HL-60/S4 treated with phorbol 12-myristate 13-acetate at 8.2 ng/mL for 4 days and 3 days (cell line): ENCODE data around the gene ZSCAN25.
"Not testable (repeated sequence)": the region's sequence is repeated elsewhere in the genome, so short reads cannot be mapped to it uniquely, and the experiment has no call there.

Experiments
- in situ Hi-C: fragments of 300-500 bp; cut with MboI; formaldehyde crosslinking; loops from 2 replicates; pipeline ENCODE4 v1.15.0; 2022; ENCODE audit warnings: low sequenced_read_pairs

The ZSCAN25 gene

GRCh38 chr7:99616359-99617191 lies at the start of gene ZSCAN25:
ZSCAN25 (plus strand) TSS chr7:99616946; CDS start chr7:99619607, 2,661 bp downstream.
- in situ Hi-C loops = no loop called here

- in situ Hi-C loops = not testable (repeated sequence)
Observed at GRCh38 chr7:99568770-99569169, 48.0 kb upstream of the ZSCAN25 start.

DNA sequence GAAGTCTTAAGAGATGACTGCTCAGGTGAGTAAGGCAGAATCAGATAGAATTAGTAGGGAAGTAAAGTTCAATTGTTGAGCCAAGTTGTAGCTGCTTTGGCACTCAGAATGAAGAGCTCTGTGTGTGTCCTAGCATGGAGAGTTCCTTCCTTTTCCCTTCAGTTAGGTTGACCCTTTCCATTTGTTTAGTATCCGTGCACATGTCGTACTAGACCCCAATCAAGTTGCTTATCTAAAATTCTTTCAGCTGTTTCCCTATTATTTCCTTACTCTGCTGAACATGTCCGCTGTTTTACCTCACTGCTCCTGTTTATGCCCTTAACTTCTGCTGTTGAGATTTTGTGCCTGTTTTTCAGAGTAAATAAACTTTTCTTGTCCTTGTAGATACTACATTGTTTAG lies 45.0 kb upstream of the ZSCAN25 start:
- in situ Hi-C loops = no loop called here

DNA sequence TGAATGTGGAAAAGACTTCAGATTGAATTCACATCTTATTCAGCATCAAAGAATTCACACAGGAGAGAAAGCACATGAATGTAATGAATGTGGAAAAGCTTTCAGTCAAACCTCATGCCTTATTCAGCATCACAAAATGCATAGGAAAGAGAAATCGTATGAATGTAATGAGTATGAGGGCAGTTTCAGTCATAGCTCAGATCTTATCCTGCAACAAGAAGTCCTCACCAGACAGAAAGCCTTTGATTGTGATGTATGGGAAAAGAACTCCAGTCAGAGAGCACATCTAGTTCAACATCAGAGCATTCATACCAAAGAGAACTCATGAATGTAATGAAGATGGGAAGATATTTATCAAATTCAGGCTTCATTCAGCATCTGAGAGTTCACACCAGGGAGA lies 43.5 kb upstream of the ZSCAN25 start:
- in situ Hi-C loops = no loop called here

DNA sequence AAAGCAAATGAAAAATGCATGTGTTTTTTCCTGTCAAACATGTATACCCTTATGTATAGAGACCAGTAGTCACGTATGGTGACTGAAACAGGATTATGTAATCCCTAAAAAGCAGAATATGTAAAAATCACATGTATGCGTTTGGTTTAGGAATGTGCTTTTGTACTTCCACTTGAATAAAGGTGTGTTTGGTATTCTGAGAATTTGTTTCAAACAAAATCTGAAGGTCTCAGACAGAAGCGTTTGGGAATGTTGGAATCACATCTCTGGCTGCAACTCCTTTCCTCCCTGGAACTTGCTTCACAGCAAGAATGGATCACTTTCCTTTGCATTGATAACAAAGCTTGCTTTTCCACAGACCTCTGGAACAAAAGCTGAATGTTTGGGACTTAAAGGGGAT lies 40.5 kb upstream of the ZSCAN25 start:
- in situ Hi-C loops = no loop called here

GRCh38 chr7:99579281-99579955 lies 37.3 kb upstream of the ZSCAN25 start:
- in situ Hi-C loops = no loop called here

DNA sequence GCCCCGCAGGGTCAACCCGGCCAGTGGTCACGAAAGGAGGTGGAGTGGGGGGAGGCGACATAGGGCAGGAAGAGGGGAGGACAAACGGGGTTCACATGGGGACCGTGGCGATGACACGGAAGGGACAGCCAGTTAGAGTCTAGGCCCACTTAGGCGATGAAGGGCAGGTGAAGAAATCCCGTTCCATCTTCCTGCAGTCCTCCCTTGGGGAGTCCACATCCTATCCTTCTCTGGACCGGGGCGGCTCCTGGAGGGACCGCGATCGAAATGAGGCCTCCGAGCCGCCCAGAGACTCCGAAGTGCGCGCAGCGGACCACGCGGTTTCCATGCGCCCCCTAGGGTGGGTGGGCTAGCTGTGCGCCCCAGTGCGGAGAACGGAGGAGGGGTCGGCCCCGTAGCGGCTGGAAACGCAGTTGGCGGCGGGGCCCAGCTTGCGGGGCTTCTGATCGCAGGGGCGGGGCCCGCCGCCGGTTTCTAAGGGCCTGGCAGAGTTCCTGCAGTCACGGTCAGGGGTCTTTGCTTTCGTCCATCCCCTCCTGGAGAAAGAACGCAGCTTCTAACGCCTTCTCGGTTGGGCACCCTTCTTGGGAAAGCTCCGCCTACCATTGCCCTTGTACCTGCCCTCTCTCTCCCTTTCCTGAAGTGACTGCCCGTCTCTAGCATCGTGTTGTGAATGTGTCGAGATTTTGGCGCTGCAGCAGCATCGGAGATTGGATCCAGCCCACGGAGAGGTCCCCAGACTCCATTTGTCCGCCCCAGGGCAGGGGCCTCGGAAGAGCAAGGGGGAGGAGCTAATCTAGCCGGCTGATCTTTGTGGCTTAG lies 36.6 kb upstream of the ZSCAN25 start:
- in situ Hi-C loops = no loop called here

DNA sequence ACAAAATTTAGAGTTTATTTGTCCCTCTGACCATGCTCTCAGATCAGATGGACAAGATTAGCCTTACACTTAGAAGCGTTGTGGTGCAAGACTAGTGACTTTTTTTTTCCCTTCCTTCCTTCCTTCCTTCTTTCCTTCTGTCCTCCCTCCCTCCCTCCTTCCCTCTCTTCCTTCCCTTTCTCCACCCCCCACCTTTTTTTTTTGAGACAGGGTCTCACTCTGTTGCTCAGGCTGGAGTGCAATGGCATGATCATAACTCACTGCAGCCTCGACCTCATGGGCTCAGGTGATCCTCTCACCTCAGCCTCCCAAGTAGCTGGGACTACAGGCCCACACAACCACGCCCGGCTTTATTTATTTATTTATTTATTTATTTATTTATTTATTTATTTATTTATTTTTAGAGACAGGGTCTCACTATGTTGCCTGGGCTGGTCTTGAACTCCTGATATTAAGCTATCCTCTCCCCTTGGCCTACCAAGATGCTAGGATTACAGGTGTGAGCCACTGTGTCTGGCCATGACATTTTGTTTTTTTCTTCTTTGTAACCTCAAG lies 35.9 kb upstream of the ZSCAN25 start:
- in situ Hi-C loops = not testable (repeated sequence)

DNA sequence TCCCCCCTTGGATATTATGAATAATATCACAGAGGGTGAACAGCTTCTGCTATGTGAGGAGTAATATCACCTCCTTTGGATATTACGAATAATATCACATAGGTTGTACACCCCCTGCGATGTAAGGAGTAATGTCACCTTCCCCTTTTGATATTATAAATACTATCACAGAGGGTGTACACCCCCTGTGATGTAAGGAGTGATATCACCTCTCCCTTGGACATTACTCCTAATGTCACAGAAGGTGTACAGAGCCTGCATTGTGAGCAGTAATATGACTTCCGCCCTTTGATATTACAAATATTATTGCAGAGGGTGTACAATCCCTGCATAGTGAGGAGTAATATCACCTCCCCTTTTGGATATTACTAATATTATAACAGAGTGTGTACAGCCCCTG lies 27.9 kb upstream of the ZSCAN25 start:
- in situ Hi-C loops = no loop called here

GRCh38 chr7:99594948-99595745 lies 21.6 kb upstream of the ZSCAN25 start:
- in situ Hi-C loops = no loop called here

DNA sequence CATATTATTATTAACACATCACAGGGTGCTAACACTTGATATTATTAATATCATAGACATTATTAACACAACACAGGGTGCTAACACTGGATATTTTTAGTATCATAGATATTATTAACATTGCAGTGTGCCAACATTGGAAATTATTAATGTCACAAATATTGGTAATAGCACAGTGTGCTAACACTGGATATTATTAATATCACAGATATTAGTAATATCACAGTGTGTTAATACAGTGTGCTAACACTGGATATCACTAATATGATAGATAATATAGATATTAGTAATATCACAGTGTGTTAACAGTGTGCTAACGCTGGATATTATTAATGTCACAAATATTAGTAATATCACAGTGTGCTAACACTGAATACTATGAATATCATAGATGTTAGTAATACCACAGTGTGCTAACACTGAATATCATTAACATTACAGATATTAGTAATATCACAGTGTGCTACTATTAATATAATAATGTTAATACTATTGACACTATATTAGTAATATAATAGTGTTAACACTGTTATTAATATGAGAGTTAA lies 20.3 kb upstream of the ZSCAN25 start:
- in situ Hi-C loops = no loop called here

DNA sequence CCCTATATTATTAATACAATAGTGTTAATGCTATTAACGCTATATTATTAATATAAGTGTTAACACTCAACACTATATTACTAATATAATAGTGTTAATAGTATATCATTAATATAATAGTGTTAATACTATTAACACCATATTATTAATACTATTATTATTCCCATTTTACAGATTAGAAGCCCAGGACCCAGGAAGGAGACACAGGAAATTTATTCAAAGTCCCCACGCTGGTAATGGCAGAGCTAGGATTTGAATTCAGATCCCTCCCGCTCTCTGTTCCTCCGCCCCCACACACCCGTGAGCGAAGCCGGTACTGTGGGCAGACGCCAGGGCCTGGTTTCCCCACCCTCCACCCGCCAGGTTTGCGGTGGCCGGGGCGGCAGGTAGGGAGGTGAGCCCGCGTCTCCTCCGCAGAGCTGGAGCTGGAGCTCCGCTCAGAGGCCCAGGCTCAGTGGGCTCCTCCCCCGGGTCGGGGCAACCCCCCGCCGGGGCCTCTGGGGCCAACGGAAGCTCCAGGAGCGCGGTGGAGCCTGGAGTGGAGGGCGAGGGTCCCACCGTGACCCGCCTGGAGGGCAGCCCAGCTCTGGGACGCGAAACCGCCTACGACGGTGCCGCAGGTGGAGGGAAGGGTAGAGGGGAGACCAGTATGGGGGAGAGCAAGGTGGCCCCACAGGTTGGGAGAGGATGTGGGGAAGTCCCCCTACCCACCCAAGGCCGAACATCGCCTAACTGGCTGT lies 18.8 kb upstream of the ZSCAN25 start, which contains the start of gene TMEM225B:
TMEM225B (plus strand) TSS at position 506 of the 740 bp plus-strand sequence. CDS start 6,122 bp downstream, outside the sequence.
- in situ Hi-C loops = no loop called here

GRCh38 chr7:99599836-99600235 lies 16.9 kb upstream of the ZSCAN25 start:
- in situ Hi-C loops = no loop called here

GRCh38 chr7:99601656-99602310 lies 15.0 kb upstream of the ZSCAN25 start:
- in situ Hi-C loops = no loop called here

DNA sequence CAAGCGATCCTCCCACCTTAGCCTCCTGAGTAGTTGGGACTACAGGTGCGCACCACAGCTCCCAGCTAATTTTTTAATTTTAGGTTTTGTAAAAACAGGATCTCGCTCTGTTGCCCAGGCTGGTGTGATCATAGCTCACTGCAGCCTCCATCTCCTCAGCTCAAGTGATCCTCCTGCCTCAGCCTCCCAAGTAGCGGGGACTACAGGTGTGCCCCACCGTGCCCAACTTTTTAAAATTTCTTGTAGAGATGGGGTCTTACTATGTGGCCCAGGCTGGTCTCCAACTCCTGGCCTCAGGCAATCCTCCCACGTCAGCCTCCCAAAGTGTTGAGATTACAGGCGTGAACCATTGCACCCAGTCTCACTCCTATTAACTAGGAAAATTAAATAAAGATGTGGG lies 11.2 kb upstream of the ZSCAN25 start:
- in situ Hi-C loops = no loop called here

DNA sequence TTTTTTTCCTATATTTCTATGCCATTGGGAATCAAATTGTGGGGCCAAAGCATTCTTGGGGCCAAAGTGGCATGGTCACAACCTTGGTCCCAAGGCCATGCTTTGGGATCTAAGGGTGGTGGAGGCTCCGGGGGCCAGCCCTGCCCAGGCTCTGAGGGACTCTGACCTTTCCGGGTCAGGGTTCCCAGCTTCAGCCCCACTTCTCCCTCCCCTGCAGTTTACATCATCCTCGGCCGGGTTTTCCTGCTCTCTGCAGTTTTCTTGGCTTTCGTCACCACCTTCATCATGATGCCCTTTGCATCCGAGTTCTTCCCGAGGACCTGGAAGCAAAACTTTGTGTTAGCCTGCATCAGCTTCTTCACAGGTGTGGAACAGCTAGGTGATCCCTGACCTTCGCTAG lies 10.2 kb upstream of the ZSCAN25 start:
- in situ Hi-C loops = no loop called here

GRCh38 chr7:99607548-99607947 lies 9.2 kb upstream of the ZSCAN25 start:
- in situ Hi-C loops = no loop called here

- in situ Hi-C loops = no loop called here
Observed at GRCh38 chr7:99614495-99614894, 2.3 kb upstream of the ZSCAN25 start.

DNA sequence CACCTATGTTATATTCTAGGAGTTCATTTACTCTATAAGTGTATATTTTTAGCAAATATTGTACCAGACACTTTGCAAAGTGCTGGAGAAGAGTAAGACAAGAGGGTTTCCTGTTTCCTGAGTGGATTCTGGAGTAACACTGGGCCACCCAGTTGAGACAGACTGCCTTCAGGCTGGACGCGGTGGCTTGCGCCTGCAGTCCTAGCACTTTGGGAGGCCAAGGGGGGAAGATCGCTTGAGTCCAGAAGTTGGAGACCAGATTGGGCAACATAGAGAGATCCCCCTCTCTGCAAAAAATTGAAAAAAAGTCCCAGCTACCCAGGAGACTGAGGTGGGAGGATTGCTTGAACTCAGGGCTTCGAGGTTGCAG lies 772 bp upstream of the ZSCAN25 start:
- in situ Hi-C loops = no loop called here
